HFFc6 (cell line): Measurements from ENCODE around the gene F2. TPM values are rescaled to one million over a fixed set of nuclear protein-coding genes. Genes with fewer than 3 reads are reported as not detected.
"Not testable (repeated sequence)": the region's sequence is repeated elsewhere in the genome, so short reads cannot be mapped to it uniquely, and the experiment has no call there.

ENCODE experiments used
- DNase-seq: peaks from one replicate; pipeline ENCODE4 v3.0.0-alpha.2; 2018
- H3K27ac Mint-ChIP-seq: 2 replicates; pipeline ENCODE4 v1.8.0; 2020; ENCODE audit warnings: mild to moderate bottlenecking, mixed read lengths
- H3K27me3 Mint-ChIP-seq: 2 replicates; pipeline ENCODE4 v1.8.0; 2021; ENCODE audit warnings: mild to moderate bottlenecking, moderate library complexity, mixed read lengths; ENCODE audit not compliant: insufficient read depth
- H3K36me3 Mint-ChIP-seq: 2 replicates; pipeline ENCODE4 v1.8.0; 2021; ENCODE audit warnings: low read depth, mixed read lengths
- H3K4me1 Mint-ChIP-seq: 2 replicates; pipeline ENCODE4 v1.8.0; 2020; ENCODE audit warnings: low read depth, mixed read lengths
- H3K4me3 Mint-ChIP-seq: 2 replicates; pipeline ENCODE4 v1.8.0; 2020; ENCODE audit warnings: mild to moderate bottlenecking, moderate library complexity, mixed read lengths
- H3K9me3 Mint-ChIP-seq: 2 replicates; pipeline ENCODE4 v1.8.0; 2020; ENCODE audit warnings: mild to moderate bottlenecking, mixed read lengths
- total RNA-seq, 6 experiments: library from RNA; stranded (reverse); fragmentation: NEBNext Ultra II Directional; extraction: Animal tissue kit (Norgen Biotek cat#: 25700); gene quantifications; 2 replicates in 1 of 6; 3 replicates in 5 of 6; pipeline ENCODE4 v1.2.3, GENCODE V29; 2021
- TF ChIP-seq, protein P1 (sequence below): fragments of 200-600 bp; sonication (generic); IDR thresholded peaks from 2 replicates; pipeline ENCODE4 v1.5.0; 2021; ENCODE audit warnings: antibody characterized with exemption, mild to moderate bottlenecking

Gene F2
- total RNA-seq, 6 experiments from 2014 or later, result not detected

- H3K4me3 Mint-ChIP-seq, result peak overlapping the region; percentile 98
- H3K9me3 Mint-ChIP-seq, result no peaks in the 10 kb centered on the region
- DNase-seq, result no peak
Observed at GRCh38 chr11:46701078-46701654, 17.8 kb upstream of the F2 start.

DNA sequence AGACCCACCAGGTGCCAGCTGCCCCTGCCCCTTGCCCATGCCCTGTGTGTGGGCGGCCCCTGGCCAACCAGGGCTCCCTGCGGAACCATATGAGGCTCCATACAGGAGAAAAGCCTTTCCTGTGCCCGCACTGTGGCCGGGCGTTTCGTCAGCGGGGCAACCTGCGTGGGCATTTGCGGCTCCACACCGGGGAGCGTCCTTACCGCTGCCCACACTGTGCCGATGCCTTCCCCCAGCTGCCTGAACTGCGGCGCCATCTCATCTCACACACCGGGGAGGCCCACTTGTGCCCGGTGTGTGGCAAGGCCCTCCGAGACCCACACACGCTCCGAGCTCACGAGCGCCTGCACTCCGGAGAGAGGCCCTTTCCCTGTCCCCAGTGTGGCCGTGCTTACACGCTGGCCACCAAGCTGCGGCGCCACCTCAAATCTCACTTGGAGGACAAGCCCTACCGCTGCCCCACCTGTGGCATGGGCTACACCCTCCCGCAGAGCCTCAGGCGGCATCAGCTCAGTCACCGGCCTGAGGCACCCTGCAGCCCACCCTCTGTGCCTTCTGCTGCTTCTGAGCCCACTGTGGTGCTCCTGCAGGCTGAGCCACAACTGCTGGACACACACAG, 13.8 kb upstream of the F2 start:
- Mint-ChIP-seq H3K9me3 (no peaks in the 10 kb centered on the region), H3K4me3 (no peak overlapping the region), H3K27me3 (no peaks in the 10 kb centered on the region), H3K4me1 (peaks cover 23% of the 10 kb centered on the region), H3K36me3 (peaks cover 39% of the 10 kb centered on the region), H3K27ac (no peak overlapping the region)
- DNase-seq, result no peak
- TF ChIP-seq, protein P1, sequence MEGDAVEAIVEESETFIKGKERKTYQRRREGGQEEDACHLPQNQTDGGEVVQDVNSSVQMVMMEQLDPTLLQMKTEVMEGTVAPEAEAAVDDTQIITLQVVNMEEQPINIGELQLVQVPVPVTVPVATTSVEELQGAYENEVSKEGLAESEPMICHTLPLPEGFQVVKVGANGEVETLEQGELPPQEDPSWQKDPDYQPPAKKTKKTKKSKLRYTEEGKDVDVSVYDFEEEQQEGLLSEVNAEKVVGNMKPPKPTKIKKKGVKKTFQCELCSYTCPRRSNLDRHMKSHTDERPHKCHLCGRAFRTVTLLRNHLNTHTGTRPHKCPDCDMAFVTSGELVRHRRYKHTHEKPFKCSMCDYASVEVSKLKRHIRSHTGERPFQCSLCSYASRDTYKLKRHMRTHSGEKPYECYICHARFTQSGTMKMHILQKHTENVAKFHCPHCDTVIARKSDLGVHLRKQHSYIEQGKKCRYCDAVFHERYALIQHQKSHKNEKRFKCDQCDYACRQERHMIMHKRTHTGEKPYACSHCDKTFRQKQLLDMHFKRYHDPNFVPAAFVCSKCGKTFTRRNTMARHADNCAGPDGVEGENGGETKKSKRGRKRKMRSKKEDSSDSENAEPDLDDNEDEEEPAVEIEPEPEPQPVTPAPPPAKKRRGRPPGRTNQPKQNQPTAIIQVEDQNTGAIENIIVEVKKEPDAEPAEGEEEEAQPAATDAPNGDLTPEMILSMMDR, result no peak

More at GRCh38 chr11:46701078-46701654, 17.8 kb upstream of the F2 start:
- peak overlapping the region; percentile 100 for H3K27ac Mint-ChIP-seq
- no peaks in the 10 kb centered on the region for H3K27me3 Mint-ChIP-seq
- peaks cover 32% of the 10 kb centered on the region for H3K4me1 Mint-ChIP-seq
- TF ChIP-seq, protein P1, result no peak
- H3K36me3 Mint-ChIP-seq, result peaks cover 31% of the 10 kb centered on the region

DNA sequence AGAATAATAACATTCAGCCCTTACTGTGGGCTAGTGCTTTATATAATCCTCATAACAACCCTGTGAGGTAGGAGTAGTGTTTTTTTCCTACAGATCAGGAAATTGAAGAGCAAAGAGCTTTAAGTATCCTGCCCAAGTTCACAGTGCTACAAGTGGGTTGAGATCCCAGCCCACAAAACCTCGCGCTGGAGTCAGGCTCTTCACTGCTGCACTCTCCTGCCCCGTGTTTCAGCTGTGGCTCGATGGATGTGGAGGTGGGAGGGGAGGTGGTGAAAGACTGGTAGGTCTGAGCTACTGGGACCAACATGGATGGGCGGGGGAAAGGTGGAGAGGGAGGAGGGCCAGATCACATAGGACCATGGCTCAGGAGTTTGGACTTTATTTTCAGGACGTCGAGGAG, 12.1 kb upstream of the F2 start:
- Mint-ChIP-seq H3K27ac (no peak overlapping the region), H3K27me3 (no peaks in the 10 kb centered on the region), H3K36me3 (peaks cover 29% of the 10 kb centered on the region), H3K9me3 (no peaks in the 10 kb centered on the region), H3K4me3 (no peak overlapping the region), H3K4me1 (peaks cover 28% of the 10 kb centered on the region)
- DNase-seq, result no peak
- TF ChIP-seq, protein P1, result no peak

GRCh38 chr11:46709351-46709750, 9.7 kb upstream of the F2 start:
- DNase-seq, H3K27me3 Mint-ChIP-seq, H3K9me3 Mint-ChIP-seq, H3K4me3 Mint-ChIP-seq: not testable (repeated sequence)
- Mint-ChIP-seq H3K27ac (peak overlapping the region; percentile 55; the same call in 1 of the 2 replicates), H3K4me1 (peaks cover 25% of the 10 kb centered on the region), H3K36me3 (peaks cover 17% of the 10 kb centered on the region; the same call in 1 of the 2 replicates)

DNA sequence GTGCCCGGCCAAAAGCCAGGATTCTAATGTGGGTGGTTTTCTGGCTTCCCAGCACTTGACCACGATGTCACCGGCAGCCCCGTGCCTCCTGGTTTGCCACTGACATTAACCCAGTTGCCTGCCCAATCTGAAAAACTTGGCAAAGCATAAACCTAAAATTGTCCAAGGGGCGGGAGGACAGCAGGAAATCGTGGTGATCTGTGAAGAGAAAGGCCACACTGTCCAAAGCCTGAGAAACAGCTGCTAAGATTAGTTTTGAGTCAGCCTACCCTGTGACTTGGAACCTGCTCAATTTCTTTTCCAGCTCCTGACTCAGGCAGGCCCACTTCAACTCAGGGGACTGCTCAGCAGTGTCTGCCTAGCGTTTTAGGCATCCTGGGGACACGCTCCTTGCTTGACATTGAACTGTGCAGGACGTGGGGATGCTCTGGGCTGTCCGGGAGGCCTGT, 8.2 kb upstream of the F2 start:
- no peaks in the 10 kb centered on the region for H3K9me3 Mint-ChIP-seq
- H3K4me1 Mint-ChIP-seq, result peaks cover 35% of the 10 kb centered on the region
- no peaks in the 10 kb centered on the region for H3K27me3 Mint-ChIP-seq
- DNase-seq, result peak; percentile 86
- peaks cover 17% of the 10 kb centered on the region; the same call in 1 of the 2 replicates for H3K36me3 Mint-ChIP-seq
- H3K27ac Mint-ChIP-seq, result peak overlapping the region; percentile 92
- H3K4me3 Mint-ChIP-seq, result no peak overlapping the region; the same call in 1 of the 2 replicates
- TF ChIP-seq, protein P1, result no peak

DNA sequence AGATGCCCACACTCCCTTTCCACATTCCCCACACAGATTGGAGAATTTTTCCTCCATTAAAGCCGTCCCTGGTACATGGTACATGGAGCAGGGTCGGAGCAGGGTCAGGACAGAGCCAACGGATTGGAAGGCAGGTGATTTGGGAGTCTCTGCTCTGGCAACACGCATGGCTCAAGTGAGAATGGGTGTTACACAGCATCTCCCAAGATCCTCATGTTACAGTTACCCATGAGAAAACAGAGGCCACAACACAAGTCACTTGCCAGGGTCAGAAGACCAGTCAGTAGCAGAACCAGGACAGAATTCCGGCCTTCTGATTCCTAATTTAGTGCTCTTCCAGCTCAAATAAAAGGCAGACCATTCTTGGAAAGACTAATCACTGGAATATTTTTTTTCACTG, 7.7 kb upstream of the F2 start:
- H3K9me3 Mint-ChIP-seq, result no peaks in the 10 kb centered on the region
- peaks cover 17% of the 10 kb centered on the region; the same call in 1 of the 2 replicates for H3K36me3 Mint-ChIP-seq
- H3K27ac Mint-ChIP-seq, result peak overlapping the region; percentile 92
- H3K27me3 Mint-ChIP-seq, result no peaks in the 10 kb centered on the region
- H3K4me1 Mint-ChIP-seq, result peaks cover 35% of the 10 kb centered on the region
- DNase-seq, result no peak
- TF ChIP-seq, protein P1, result no peak
- no peak overlapping the region; the same call in 1 of the 2 replicates for H3K4me3 Mint-ChIP-seq
